ENCODE measurements around the gene KLHDC8B.

Gene KLHDC8B

DNA sequence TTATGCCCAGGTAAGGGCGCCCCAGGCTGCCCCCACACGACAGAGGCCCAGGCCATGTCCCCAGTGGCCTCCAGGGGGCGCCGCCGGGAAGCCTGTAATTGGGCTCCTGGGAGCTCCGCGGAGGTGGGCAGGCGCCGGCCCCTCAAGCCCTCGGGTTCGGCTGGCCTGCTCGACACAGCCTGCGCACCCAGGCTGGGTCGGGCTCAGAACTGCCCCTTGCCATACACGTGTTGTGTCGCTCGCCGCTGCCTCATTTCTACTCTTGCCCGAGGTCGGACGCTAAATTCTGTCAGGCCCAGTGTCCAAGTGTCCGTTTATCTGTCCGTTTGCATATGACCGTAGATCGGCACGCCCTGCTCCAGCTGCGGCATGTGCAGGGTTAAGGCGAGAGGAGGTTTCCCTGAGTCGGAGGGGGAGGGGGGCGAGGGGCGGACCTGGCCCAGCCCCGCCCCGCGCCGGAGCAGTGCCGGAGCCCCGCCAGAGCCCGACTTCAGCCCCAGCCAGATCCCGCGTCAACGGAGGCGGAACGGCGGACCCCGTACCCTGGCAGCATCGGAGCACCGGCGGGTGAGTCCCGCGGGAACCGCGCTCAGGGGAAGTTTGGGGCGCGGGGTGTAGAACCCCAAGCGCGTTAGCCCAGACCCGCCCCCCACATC lies at the start of gene KLHDC8B:
KLHDC8B (plus strand) TSS at position 480 of the 656 bp plus-strand sequence. CDS start 1,172 bp downstream, outside the sequence.
- DNase-seq (peak; percentile 87), ATAC-seq (peak; percentile 89)
- H3K4me3 Mint-ChIP-seq = peak within 1 kb of the TSS; percentile 79 to 88
- no peaks in the 10 kb centered on the region for H3K9me3 Mint-ChIP-seq
- peak within 1 kb of the TSS; percentile 87 to 95 for H3K27ac Mint-ChIP-seq
- H3K27me3 Mint-ChIP-seq = no peaks in the 10 kb centered on the region
- peaks cover 40% of the 10 kb centered on the region for H3K4me1 Mint-ChIP-seq

DNA sequence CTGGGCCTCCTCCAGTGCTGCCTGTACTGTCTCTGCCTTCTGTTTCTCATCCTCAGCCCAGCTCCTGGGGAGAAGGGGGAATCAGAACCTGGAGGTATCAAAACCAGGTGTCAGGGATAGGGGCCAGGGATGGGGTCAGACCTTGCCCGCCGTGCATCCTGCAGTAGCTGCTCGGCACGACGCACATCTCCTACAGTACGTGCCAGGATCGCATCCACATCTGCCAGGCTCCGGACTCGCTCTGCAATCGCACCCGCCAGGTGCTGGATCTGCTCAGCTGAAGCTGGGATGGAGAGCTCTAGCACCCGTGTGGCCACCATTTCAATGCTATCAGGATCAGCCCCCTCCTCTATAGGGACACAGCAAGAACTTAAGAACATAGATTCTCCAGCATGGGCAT lies 49.4 kb upstream of the KLHDC8B start:
- Mint-ChIP-seq H3K9me3 (no peaks in the 10 kb centered on the region), H3K27ac (peak overlapping the region in 1 of 2 donors; percentile 27), H3K4me3 (peak overlapping the region; percentile 83 to 88), H3K27me3 (no peaks in the 10 kb centered on the region), H3K4me1 (peaks cover 37% of the 10 kb centered on the region)
- no peak for DNase-seq
- no peak for ATAC-seq

DNA sequence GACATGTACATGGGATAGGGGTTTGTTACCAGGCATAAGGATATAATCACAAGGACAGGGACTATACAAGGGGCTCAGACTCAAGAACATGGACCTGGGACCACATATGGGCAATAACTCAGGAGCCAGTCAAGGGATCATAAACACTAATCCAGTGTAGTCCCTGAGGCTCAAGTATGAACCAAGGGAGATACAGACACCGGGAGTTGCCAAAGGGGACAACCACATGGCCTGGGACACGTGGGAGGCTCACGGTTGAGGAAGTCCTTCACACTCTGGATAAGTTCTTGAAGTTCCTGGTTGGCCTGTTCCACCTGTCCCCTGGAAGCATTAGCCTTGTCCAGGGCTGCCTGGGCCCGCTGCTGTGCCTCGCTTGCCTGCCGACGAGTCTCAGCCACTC lies 48.9 kb upstream of the KLHDC8B start:
- Mint-ChIP-seq H3K4me3 (no peak overlapping the region), H3K27ac (no peak overlapping the region), H3K9me3 (no peaks in the 10 kb centered on the region), H3K4me1 (peaks cover 37% of the 10 kb centered on the region), H3K27me3 (no peaks in the 10 kb centered on the region)
- DNase-seq = no peak
- ATAC-seq = no peak

DNA sequence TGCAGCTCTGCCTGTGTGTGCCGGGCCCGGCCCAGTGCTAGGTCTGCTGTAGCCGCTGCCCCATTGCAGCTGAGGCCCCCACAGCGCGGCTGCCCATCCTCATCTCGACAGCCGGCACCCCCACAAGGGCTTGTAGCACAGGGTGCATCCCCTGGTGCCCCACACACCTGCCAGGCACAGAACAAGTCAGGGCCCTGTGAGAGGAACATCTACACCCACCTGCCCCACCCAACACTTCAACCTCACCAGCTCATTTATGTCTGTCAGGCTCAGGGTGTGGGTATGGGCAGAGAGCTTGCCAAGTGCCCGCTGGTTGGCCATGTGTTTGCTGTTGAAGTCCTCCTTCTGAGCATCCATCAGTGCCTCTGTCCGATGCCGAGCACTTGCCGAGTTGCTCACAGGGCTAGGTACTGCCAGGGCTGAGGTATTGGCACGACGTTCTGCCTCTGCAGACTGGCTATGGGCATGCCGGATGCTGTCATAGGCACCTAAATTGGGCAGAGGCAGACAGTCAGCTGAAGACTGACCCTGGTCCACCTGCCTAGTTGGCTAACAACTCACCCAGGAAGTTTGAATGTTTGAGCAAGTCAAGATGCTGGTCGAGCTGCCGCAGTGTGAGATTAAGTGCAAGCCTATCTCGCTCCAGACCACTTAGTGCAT lies 48.4 kb upstream of the KLHDC8B start:
- peak overlapping the region in 1 of 2 donors; percentile 59 for H3K27ac Mint-ChIP-seq
- H3K4me3 Mint-ChIP-seq = no peak overlapping the region
- H3K27me3 Mint-ChIP-seq = no peaks in the 10 kb centered on the region
- no peak for DNase-seq
- H3K4me1 Mint-ChIP-seq = peaks cover 37% of the 10 kb centered on the region
- no peaks in the 10 kb centered on the region for H3K9me3 Mint-ChIP-seq
- ATAC-seq = no peak

DNA sequence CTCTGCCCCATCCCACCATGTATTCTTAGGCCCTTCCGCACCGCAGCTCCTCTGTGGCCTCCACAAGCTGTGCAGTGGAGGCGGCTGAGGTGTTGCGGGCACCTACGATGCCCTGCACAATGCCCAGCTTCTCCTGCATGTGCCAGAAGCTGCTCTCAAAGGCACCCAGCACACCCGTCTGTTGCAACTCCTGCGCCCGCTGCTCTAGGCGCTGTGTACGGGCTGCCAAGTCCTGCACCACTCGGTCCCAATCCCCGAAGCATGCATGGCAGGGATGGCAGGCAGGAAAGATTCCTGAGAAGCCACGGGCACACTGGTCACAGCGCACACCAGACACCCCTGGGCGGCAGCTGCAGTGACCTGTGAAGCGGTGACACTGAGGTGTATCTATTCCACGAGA lies 47.7 kb upstream of the KLHDC8B start:
- Mint-ChIP-seq H3K4me1 (peaks cover 34% of the 10 kb centered on the region), H3K27me3 (no peaks in the 10 kb centered on the region), H3K27ac (no peak overlapping the region), H3K4me3 (no peak overlapping the region), H3K9me3 (no peaks in the 10 kb centered on the region)
- DNase-seq (no peak), ATAC-seq (no peak)

DNA sequence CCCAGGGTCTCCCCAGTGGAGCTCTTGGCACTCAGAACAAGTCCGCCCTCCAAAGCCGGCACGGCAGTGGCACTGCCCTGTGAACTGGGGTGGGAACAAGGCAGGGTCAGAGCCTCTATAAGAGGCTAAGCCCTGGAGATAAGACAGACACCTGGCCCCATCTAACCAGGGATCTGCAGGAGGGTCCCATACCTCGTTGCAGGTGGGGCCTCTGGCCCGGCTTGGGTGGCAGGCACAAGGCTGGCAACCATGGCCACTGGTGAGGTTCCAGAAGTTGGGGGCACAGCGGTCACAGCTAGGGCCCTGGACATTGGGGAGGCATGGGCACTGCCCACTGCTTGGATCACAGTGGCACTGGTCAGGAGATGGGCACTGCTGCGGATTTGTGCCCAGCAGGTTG lies 47.2 kb upstream of the KLHDC8B start:
- Mint-ChIP-seq H3K9me3 (no peaks in the 10 kb centered on the region), H3K27me3 (no peaks in the 10 kb centered on the region), H3K27ac (no peak overlapping the region), H3K4me1 (peaks cover 29% of the 10 kb centered on the region), H3K4me3 (no peak overlapping the region)
- no peak for ATAC-seq
- no peak for DNase-seq

DNA sequence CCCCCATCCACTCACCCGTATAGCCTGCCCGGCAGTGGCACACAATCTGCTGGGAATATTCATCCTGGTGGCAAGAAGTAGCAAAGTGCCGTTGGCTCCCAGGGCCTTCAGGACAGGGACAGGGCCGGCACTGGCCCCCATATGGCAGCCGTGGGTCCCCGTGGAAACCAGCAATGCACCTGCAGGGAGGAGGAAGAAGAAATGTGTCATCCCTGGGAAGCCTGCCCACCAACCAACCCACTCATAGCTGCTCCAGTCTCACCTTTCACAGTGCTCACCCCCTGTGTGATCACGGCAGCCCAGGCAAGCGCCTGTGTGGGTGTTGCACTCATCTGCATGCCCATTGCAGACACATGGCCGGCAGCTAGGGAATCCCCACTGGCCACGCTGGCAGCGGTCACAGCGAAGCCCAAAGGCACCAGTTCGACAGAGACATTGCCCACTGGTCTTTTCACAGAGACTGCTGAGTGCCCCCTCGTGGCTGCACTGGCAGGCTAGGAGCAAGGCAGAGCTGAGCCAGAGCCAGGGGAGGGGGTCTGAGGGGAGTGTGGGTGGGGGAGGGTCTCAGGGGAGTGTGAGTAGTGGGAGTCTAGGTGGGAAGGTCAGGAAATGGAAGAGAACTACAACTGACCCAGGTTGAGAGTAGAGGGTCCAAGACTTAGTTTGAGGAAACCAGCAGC lies 46.3 kb upstream of the KLHDC8B start:
- no peak for ATAC-seq
- no peaks in the 10 kb centered on the region for H3K27me3 Mint-ChIP-seq
- H3K4me3 Mint-ChIP-seq = no peak overlapping the region
- no peaks in the 10 kb centered on the region for H3K9me3 Mint-ChIP-seq
- H3K27ac Mint-ChIP-seq = no peak overlapping the region
- H3K4me1 Mint-ChIP-seq = peaks cover 20% of the 10 kb centered on the region
- DNase-seq = no peak

DNA sequence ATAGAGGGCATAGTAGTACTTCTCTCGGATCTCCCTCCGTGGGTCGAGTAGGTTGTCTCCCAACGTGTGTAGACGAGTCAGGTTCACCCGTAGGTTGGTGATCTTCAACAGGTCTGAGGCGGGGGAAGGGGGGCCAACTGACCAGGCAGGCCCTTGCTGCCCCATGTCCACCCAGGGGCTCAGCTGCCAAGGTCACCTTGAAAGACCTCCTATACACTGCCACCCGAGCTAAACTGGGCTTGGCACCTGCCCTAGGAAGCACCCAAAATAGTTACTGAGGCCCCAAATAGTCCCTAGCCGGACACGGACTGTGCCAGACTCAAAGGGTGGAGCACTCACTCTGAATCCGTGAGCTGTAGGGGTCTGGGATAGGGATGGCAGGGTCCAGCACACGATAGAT lies 40.4 kb upstream of the KLHDC8B start:
- ATAC-seq (no peak), DNase-seq (no peak)
- Mint-ChIP-seq H3K4me1 (peaks cover 8% of the 10 kb centered on the region), H3K27me3 (peaks cover 24% of the 10 kb centered on the region), H3K9me3 (no peaks in the 10 kb centered on the region), H3K4me3 (no peak overlapping the region), H3K27ac (no peak overlapping the region)

DNA sequence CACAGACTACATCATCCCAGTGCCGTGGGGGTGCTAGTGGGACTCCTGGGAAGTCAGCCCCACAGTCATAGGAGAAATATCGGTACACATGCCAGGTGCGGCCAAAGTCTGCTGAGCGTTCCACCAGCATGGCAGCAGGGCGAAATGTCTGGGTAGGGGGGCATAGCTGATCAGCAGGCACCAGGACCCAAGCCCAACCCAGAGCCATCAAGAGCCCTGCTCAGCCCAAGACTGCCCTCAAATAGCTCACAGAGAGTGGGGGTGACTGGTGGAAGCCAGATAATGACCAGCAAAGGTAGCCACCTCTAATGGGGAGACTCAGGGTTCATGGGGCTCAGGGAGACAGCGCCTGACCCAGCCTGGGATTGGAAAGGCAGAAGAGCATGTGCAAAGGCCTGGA lies 39.8 kb upstream of the KLHDC8B start:
- H3K4me3 Mint-ChIP-seq = no peak overlapping the region
- H3K27me3 Mint-ChIP-seq = peaks cover 24% of the 10 kb centered on the region

DNA sequence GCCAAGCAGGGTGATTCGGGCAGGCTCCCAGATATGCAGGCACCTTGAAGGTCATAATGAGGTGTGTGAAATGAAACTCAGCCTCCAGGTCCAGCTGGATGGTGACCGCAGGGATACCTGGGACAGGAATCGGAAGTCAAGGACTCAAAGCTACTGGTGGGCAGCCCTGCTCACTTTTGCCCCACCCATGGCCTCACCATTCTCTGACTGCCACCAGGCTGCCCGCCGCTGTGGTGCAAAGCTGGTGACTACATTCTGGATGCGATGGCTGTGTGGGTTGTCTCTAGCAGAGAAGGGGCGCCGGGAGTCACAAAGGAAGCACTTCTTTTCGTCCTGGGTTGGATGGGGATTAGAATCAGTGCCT lies 39.3 kb upstream of the KLHDC8B start:
- Mint-ChIP-seq H3K4me3 (no peak overlapping the region), H3K27me3 (peaks cover 24% of the 10 kb centered on the region), H3K27ac (no peak overlapping the region)

More for the DNA sequence above, 39.8 kb upstream of the KLHDC8B start:
- DNase-seq (no peak), ATAC-seq (no peak)
- Mint-ChIP-seq H3K4me1 (peaks cover 8% of the 10 kb centered on the region), H3K9me3 (no peaks in the 10 kb centered on the region), H3K27ac (no peak overlapping the region)

DNA sequence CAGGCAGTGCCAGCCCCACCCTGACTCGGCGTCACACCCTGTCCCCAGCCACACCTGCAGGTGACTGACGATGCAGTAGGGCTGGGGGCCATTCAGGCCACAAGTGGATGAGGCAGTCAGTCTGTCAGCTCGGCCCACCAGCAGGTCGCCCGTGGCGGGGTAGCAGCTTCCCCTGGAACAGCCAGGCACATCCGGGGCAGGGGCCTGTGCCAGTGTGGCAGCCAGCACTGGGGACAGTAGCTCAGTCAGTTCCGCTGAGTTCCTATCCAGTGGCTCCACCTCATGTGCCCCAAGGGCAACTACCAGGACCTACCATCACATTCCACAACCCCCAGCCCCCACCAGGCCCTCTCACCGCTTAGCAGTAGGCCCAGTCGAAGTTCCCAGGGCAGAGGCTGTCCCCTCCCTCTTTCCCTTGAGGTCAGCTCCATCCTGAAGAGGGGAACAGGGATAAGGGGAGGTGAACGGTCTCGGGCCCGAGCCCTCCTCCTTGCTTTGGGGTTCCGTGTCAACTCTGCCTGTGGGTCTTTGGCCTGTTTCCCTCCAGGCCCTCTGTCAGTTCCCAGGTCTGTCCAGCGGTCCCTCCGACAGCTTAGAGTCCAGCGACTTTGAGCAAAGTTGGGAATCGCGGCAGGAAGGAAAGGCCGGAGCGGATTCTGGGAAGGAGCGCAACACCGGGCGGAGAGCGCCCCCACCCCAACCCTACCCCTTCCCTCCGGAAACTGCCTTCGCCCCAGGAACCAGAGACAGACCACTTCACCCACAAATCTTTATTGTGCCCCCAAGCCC lies 38.8 kb upstream of the KLHDC8B start, which contains the start of gene LAMB2:
LAMB2 (minus strand) TSS at position 614 of the 789 bp plus-strand sequence; CDS start at position 431, 183 bp downstream.
- no peak for DNase-seq
- H3K4me1 Mint-ChIP-seq = peaks cover 8% of the 10 kb centered on the region
- H3K27me3 Mint-ChIP-seq = peaks cover 29% of the 10 kb centered on the region
- no peaks in the 10 kb centered on the region for H3K9me3 Mint-ChIP-seq
- peak within 1 kb of the TSS in 1 of 2 donors; percentile 87 for H3K27ac Mint-ChIP-seq
- peak within 1 kb of the TSS in 1 of 2 donors; percentile 48 for H3K4me3 Mint-ChIP-seq
- ATAC-seq = no peak

More for the DNA sequence above, 39.3 kb upstream of the KLHDC8B start:
- Mint-ChIP-seq H3K9me3 (no peaks in the 10 kb centered on the region), H3K4me1 (peaks cover 8% of the 10 kb centered on the region)
- no peak for ATAC-seq
- no peak for DNase-seq

DNA sequence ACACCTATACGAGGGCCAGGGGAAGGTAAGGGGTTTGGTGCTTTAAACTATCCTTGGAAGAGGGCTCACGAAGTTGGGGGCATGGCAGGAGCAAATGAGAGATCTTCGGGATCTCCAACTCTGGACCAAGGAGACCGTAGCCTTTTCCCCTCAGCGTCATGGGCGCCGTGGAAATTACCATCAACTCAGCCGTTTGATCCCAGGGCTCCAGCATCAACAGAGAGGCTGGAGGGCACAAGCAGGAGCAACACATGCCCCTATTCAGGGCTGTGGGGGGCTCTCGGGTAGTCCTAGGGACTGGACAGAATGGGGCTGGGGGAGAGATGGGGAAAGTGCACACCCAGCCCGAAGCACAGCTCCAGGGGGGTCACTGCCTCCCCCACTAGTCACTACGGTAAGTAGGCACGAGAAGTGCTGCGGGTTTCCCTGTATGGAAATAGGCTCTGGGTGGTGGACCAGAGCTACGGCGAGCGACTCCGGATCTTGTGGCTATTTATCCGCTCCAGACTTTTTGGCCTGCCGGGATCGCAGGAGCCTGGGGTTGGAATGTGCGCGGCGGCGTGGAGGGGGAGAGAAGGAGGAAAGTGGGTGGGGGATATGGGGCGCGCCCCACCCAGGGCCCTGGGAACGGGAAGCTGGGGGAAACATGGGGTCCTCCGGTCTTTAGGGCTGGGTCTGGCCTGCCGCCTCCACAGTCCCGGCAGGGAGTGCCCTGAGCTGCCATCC lies 38.0 kb upstream of the KLHDC8B start:
- ATAC-seq = no peak
- H3K4me3 Mint-ChIP-seq = peak overlapping the region in 1 of 2 donors; percentile 48
- DNase-seq = no peak
- H3K4me1 Mint-ChIP-seq = peaks cover 8% of the 10 kb centered on the region
- peaks cover 32% of the 10 kb centered on the region for H3K27me3 Mint-ChIP-seq
- H3K9me3 Mint-ChIP-seq = no peaks in the 10 kb centered on the region
- peak overlapping the region in 1 of 2 donors; percentile 87 for H3K27ac Mint-ChIP-seq

DNA sequence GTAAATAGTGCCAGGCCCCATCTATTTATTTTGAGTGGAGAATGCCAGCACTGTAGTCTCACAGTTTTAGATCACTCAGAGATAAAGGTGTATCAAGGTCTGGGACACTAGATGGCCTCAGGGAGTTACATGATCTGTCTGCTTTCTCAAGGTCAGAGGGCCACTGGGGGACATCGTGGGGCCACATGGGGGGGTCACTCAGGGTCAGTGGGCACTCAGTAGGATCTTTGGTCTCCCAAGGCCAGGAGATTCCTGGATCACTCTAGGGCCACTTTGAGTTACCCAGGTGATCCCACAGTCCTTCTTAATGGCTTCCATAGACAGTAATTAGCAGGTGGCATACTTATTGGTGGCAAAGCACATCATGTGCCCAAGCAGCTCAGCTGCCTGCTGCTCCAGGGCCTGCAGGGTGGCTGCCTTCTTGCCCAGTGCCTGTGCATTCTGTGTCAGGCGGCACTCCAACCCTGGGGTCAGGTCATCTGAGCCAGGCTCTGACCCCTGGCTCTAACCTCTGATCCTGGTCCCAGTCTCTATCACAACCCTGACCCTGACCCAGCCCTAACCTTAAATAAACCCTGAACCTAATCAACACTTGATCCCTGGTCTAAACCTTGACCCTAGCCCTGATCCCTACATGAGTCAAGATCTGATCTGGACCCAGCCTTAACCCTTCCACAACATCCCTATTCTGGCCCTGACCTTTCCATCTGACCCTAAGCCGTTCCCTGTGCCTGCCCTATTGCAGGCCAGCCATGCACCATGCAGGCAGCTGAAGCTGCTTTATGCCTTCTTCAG lies 36.7 kb upstream of the KLHDC8B start:
- Mint-ChIP-seq H3K4me1 (peaks cover 8% of the 10 kb centered on the region), H3K27ac (no peak overlapping the region), H3K4me3 (no peak overlapping the region), H3K27me3 (peaks cover 32% of the 10 kb centered on the region), H3K9me3 (no peaks in the 10 kb centered on the region)
- no peak for DNase-seq
- ATAC-seq = no peak

DNA sequence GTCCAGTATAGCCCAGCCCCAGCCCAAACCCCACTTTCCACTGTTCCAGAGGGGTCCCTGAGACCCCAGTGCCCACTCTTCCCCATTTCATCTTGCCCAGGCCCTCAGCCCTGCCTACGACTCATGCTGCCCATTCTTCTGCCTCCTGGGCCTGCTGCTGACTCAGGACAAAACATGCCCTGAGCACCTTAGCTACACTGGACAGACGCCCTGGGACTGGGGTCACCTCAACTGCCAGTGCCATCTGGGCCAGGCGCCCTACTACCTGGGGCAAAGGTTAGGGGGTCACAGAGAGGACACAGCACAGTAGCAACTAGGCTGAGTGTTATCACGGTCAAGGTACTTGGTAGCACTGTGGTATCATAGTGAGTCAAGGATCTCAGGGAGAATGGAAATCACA lies 35.9 kb upstream of the KLHDC8B start:
- H3K4me1 Mint-ChIP-seq = peaks cover 8% of the 10 kb centered on the region
- DNase-seq (no peak), ATAC-seq (no peak)
- peaks cover 32% of the 10 kb centered on the region for H3K27me3 Mint-ChIP-seq
- H3K27ac Mint-ChIP-seq = no peak overlapping the region
- no peaks in the 10 kb centered on the region for H3K9me3 Mint-ChIP-seq
- no peak overlapping the region for H3K4me3 Mint-ChIP-seq

Measured in stimulated activated naive CD8-positive, alpha-beta T cell treated with anti-CD3 and anti-CD28 coated beads, Interleukin-15, amount 100 ng/mL, for 72 hours (primary cell).